ENCODE data around the gene VASH2. TPM values are rescaled to one million over a fixed set of nuclear protein-coding genes. Genes with fewer than 3 reads are reported as not detected.
"Not testable (repeated sequence)": the region's sequence is repeated elsewhere in the genome, so short reads cannot be mapped to it uniquely, and the experiment has no call there.

VASH2 gene
- polyA plus RNA-seq = 5.1 TPM
- long read RNA-seq, donor 1 = 0 reads
- long read RNA-seq, donor 2 = 0 reads
- long read RNA-seq, donor 3 = 0 reads
- long read RNA-seq, donor 4 = 0 reads
- long read RNA-seq, donor 5 = 0 reads
- long read RNA-seq, donor 6, partial matches to known transcripts = 0 of 1 reads
- long read RNA-seq, donor 6, other reads (novel, unspliced or antisense) = 0 of 1 reads
- long read RNA-seq, donor 7 = 0 reads
- long read RNA-seq, donor 8 = 0 reads
- long read RNA-seq, donor 9 = 0 reads
- long read RNA-seq, donor 10 = 0 reads
- long read RNA-seq, donor 11, partial matches to known transcripts = 0 of 1 reads
- long read RNA-seq, donor 11, other reads (novel, unspliced or antisense) = 0 of 1 reads

- peak within 1 kb of the TSS; percentile 16 for H3K27ac ChIP-seq (ENCODE audit: low read length)
Observed at GRCh38 chr1:212950243-212951125, at the start of gene VASH2. Gene VASH2, plus strand, starts transcription at chr1:212950541. Its CDS starts 1,002 bp downstream, at chr1:212951543.

GRCh38 chr1:212901290-212901689 lies 49.1 kb upstream of the VASH2 start:
- no peak overlapping the region for H3K4me3 ChIP-seq (ENCODE audit: low read length)
- H3K27ac ChIP-seq (ENCODE audit: low read length) = no peak overlapping the region
- no peaks in the 10 kb centered on the region for H3K27me3 ChIP-seq (ENCODE audit: control insufficient read depth, insufficient read depth, low read length)
- DNase-seq = no peak
- peaks cover 26% of the 10 kb centered on the region for H3K9me3 ChIP-seq (ENCODE audit: control insufficient read depth, low read depth, low read length)
- WGBS (ENCODE audit: insufficient coverage, low lambda C conversion rate) = no CpG with 5 or more reads among the region's 2 CpGs
- no peaks in the 10 kb centered on the region for H3K4me1 ChIP-seq (ENCODE audit: control insufficient read depth, insufficient read depth, low read length)
- peaks cover 25% of the 10 kb centered on the region for H3K36me3 ChIP-seq (ENCODE audit: control insufficient read depth, insufficient read depth, low read length)

More at GRCh38 chr1:212950243-212951125, at the start of gene VASH2:
- H3K4me3 ChIP-seq (ENCODE audit: low read length) = peak within 1 kb of the TSS; percentile 54
- peak; percentile 75 to 84 for DNase-seq
- H3K4me1 ChIP-seq (ENCODE audit: control insufficient read depth, insufficient read depth, low read length) = peaks cover 14% of the 10 kb centered on the region
- no peaks in the 10 kb centered on the region for H3K36me3 ChIP-seq (ENCODE audit: control insufficient read depth, insufficient read depth, low read length)
- 0% methylated on average over 2 of the region's 61 CpGs for WGBS (ENCODE audit: insufficient coverage, low lambda C conversion rate)
- H3K27me3 ChIP-seq (ENCODE audit: control insufficient read depth, insufficient read depth, low read length) = peaks cover 33% of the 10 kb centered on the region
- H3K9me3 ChIP-seq (ENCODE audit: control insufficient read depth, low read depth, low read length) = peaks cover 4% of the 10 kb centered on the region

- no peak overlapping the region for H3K4me3 ChIP-seq (ENCODE audit: low read length)
- no peak for DNase-seq
- peaks cover 26% of the 10 kb centered on the region for H3K9me3 ChIP-seq (ENCODE audit: control insufficient read depth, low read depth, low read length)
- no peaks in the 10 kb centered on the region for H3K27me3 ChIP-seq (ENCODE audit: control insufficient read depth, insufficient read depth, low read length)
- H3K27ac ChIP-seq (ENCODE audit: low read length) = no peak overlapping the region
- H3K4me1 ChIP-seq (ENCODE audit: control insufficient read depth, insufficient read depth, low read length) = no peaks in the 10 kb centered on the region
- 0% methylated on average over 1 of the region's 3 CpGs for WGBS (ENCODE audit: insufficient coverage, low lambda C conversion rate)
- H3K36me3 ChIP-seq (ENCODE audit: control insufficient read depth, insufficient read depth, low read length) = peaks cover 22% of the 10 kb centered on the region
Observed at GRCh38 chr1:212902054-212902453, 48.3 kb upstream of the VASH2 start.

- Histone ChIP-seq H3K4me3 (ENCODE audit: low read length) (no peak overlapping the region), H3K27ac (ENCODE audit: low read length) (no peak overlapping the region), H3K27me3 (ENCODE audit: control insufficient read depth, insufficient read depth, low read length) (no peaks in the 10 kb centered on the region), H3K9me3 (ENCODE audit: control insufficient read depth, low read depth, low read length) (peaks cover 26% of the 10 kb centered on the region), H3K4me1 (ENCODE audit: control insufficient read depth, insufficient read depth, low read length) (no peaks in the 10 kb centered on the region), H3K36me3 (ENCODE audit: control insufficient read depth, insufficient read depth, low read length) (peaks cover 9% of the 10 kb centered on the region)
- WGBS (ENCODE audit: insufficient coverage, low lambda C conversion rate) = no CpG with 5 or more reads among the region's 1 CpG
- DNase-seq = no peak
Observed at GRCh38 chr1:212903664-212904063, 46.7 kb upstream of the VASH2 start.

GRCh38 chr1:212908071-212908470 lies 42.3 kb upstream of the VASH2 start:
- H3K9me3 ChIP-seq (ENCODE audit: control insufficient read depth, low read depth, low read length); H3K27ac ChIP-seq (ENCODE audit: low read length): not testable (repeated sequence)
- 70% methylated on average over 2 of the region's 12 CpGs for WGBS (ENCODE audit: insufficient coverage, low lambda C conversion rate)

GRCh38 chr1:212908971-212909370 lies 41.4 kb upstream of the VASH2 start:
- no peaks in the 10 kb centered on the region for H3K27me3 ChIP-seq (ENCODE audit: control insufficient read depth, insufficient read depth, low read length)
- no peaks in the 10 kb centered on the region for H3K9me3 ChIP-seq (ENCODE audit: control insufficient read depth, low read depth, low read length)
- DNase-seq = no peak
- H3K4me3 ChIP-seq (ENCODE audit: low read length) = no peak overlapping the region
- no CpG with 5 or more reads among the region's 3 CpGs for WGBS (ENCODE audit: insufficient coverage, low lambda C conversion rate)
- H3K4me1 ChIP-seq (ENCODE audit: control insufficient read depth, insufficient read depth, low read length) = no peaks in the 10 kb centered on the region
- no peaks in the 10 kb centered on the region for H3K36me3 ChIP-seq (ENCODE audit: control insufficient read depth, insufficient read depth, low read length)
- H3K27ac ChIP-seq (ENCODE audit: low read length) = no peak overlapping the region

More at GRCh38 chr1:212908071-212908470, 42.3 kb upstream of the VASH2 start:
- not testable (repeated sequence) for H3K27me3 ChIP-seq (ENCODE audit: control insufficient read depth, insufficient read depth, low read length); H3K36me3 ChIP-seq (ENCODE audit: control insufficient read depth, insufficient read depth, low read length); H3K4me1 ChIP-seq (ENCODE audit: control insufficient read depth, insufficient read depth, low read length); DNase-seq; H3K4me3 ChIP-seq (ENCODE audit: low read length)

- DNase-seq = no peak
- no CpG with 5 or more reads among the region's 3 CpGs for WGBS (ENCODE audit: insufficient coverage, low lambda C conversion rate)
Observed at GRCh38 chr1:212909652-212910063, 40.7 kb upstream of the VASH2 start.

GRCh38 chr1:212910213-212910612 lies 40.1 kb upstream of the VASH2 start:
- H3K27me3 ChIP-seq (ENCODE audit: control insufficient read depth, insufficient read depth, low read length); H3K4me3 ChIP-seq (ENCODE audit: low read length); DNase-seq; H3K4me1 ChIP-seq (ENCODE audit: control insufficient read depth, insufficient read depth, low read length); H3K36me3 ChIP-seq (ENCODE audit: control insufficient read depth, insufficient read depth, low read length); H3K27ac ChIP-seq (ENCODE audit: low read length); H3K9me3 ChIP-seq (ENCODE audit: control insufficient read depth, low read depth, low read length): not testable (repeated sequence)
- no CpG with 5 or more reads among the region's 10 CpGs for WGBS (ENCODE audit: insufficient coverage, low lambda C conversion rate)

More at GRCh38 chr1:212909652-212910063, 40.7 kb upstream of the VASH2 start:
- no peaks in the 10 kb centered on the region for H3K9me3 ChIP-seq (ENCODE audit: control insufficient read depth, low read depth, low read length)
- H3K4me3 ChIP-seq (ENCODE audit: low read length) = no peak overlapping the region
- H3K36me3 ChIP-seq (ENCODE audit: control insufficient read depth, insufficient read depth, low read length) = no peaks in the 10 kb centered on the region
- H3K4me1 ChIP-seq (ENCODE audit: control insufficient read depth, insufficient read depth, low read length) = no peaks in the 10 kb centered on the region
- no peaks in the 10 kb centered on the region for H3K27me3 ChIP-seq (ENCODE audit: control insufficient read depth, insufficient read depth, low read length)
- no peak overlapping the region for H3K27ac ChIP-seq (ENCODE audit: low read length)

GRCh38 chr1:212913638-212914037 lies 36.7 kb upstream of the VASH2 start:
- not testable (repeated sequence) for DNase-seq; H3K27ac ChIP-seq (ENCODE audit: low read length); H3K9me3 ChIP-seq (ENCODE audit: control insufficient read depth, low read depth, low read length); H3K36me3 ChIP-seq (ENCODE audit: control insufficient read depth, insufficient read depth, low read length); H3K4me3 ChIP-seq (ENCODE audit: low read length); H3K4me1 ChIP-seq (ENCODE audit: control insufficient read depth, insufficient read depth, low read length); H3K27me3 ChIP-seq (ENCODE audit: control insufficient read depth, insufficient read depth, low read length)
- WGBS (ENCODE audit: insufficient coverage, low lambda C conversion rate) = no CpG with 5 or more reads among the region's 3 CpGs

- H3K9me3 ChIP-seq (ENCODE audit: control insufficient read depth, low read depth, low read length); H3K27ac ChIP-seq (ENCODE audit: low read length); H3K27me3 ChIP-seq (ENCODE audit: control insufficient read depth, insufficient read depth, low read length); DNase-seq; H3K4me1 ChIP-seq (ENCODE audit: control insufficient read depth, insufficient read depth, low read length); H3K4me3 ChIP-seq (ENCODE audit: low read length); H3K36me3 ChIP-seq (ENCODE audit: control insufficient read depth, insufficient read depth, low read length): not testable (repeated sequence)
- WGBS (ENCODE audit: insufficient coverage, low lambda C conversion rate) = no CpG with 5 or more reads among the region's 5 CpGs
Observed at GRCh38 chr1:212914110-212914509, 36.2 kb upstream of the VASH2 start.

Data from large intestine (tissue), 12 donors.